ENCODE results near the gene KRTAP10-5.

Gene KRTAP10-5

DNA sequence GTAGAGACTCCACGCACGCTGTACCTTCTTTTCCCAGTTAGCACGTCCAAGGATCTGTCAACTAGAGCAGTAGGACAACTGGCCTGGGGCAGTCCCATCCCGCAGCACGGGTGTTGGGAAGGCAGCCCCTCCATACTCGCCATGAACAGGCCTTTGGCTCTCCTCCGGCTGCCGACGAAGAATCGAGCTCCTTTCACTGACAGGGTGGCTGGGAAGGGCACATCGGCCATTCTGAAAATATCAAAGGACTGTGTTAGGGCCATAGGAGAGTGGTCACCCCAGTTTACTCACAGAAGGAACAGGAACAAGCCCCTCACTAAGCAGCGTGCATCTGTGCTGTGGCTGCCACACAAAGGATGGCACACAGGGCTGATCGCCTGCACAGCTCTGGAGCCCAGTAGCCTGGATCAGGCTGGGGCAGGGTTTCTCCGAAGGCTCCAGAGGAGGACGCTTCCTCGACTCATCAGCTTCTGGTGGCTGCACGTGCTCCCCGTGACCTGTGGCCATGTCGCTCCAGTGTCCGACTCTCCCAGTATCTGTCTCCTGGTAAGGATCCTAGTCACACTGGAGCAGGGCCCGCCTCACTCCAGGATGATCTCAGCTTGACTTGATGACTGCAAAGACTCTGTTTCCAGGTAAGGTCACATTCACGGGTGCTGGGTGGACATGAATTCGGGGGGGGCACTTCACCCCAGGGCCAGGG, 49.4 kb downstream of the KRTAP10-5 start:
- DNase-seq (ENCODE audit: low read depth in 4 of 4, low spot score in 1 of 4): no peak

DNA sequence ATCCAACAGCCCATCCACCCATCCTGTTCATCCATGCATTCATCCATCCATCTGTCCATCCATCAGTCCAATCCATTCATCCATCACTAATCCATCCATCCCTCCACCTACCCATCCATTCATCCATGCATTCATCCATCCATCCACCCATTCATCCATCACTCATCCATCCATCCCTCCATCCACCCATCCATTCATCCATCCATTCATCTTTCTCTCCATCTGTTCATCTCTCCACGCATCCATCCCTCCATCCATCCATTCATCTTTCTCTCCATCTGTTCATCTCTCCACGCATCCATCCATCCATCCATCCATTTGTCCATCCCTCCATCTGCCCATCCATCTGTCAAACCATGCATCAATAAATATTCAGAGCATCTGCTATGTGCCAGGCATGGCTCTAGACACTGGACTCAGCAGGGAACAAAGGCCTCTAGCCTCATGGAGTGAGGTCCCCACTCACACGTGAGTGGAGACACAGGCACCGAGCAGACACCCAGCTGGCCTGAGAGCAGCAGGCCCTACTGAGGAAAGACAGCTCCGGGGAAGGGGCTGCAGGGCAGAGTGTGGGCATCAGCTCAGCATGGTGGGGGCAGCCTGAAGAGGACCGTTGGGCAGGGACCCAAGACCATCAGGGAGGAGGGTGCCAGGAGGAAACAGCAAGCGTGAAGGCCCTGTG, 50.0 kb downstream of the KRTAP10-5 start:
- no peak for DNase-seq (ENCODE audit: low read depth in 4 of 4, low spot score in 1 of 4)

DNA sequence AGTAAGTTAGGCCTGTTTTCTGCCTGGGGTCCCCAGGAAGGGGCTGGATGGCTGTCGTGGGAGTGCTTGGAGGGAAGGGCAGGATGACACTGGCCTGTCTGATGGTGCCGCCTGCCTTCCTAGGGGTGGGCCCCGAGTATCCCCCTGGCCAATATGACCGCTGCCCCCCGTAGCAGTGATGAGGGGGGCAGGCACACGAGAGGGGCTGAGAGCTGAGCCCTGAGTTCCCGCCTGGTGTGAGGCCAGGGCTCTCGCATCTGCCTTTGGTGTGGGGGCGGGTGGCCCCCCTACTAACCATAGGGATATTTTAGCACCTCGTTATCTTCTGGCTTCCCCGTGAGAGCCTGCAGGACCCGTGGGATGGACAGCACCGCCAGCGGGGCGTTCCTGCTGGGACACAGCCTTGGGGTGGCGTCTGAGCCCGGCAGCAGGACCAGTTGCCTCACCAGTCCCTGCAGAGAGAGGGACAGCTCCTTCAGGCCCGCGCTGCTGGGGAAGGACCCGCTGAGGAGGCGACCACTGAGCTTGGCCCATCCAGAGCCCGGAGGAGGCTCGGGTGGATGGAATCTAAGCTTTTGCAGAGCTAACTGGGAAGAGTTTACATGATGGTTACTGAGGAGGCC, 50.8 kb downstream of the KRTAP10-5 start:
- no peak for DNase-seq (ENCODE audit: low read depth in 4 of 4, low spot score in 1 of 4)

Data from stimulated activated CD4-positive, alpha-beta T cell treated with anti-CD3 and anti-CD28 coated beads, Interleukin-1b, Interleukin-23, amount 100 ng/mL, for 24 hours (primary cell).